H9 (cell line): Measurements from ENCODE around the gene ITGA8. TPM values are rescaled to one million over a fixed set of nuclear protein-coding genes. Genes with fewer than 3 reads are reported as not detected.

ENCODE experiments used
- DNase-seq: peaks from one replicate; pipeline ENCODE4 v3.0.0-alpha.2; 2017
- H2AFZ ChIP-seq: one replicate; pipeline ENCODE4 v1.6.1; 2013; ENCODE audit warnings: mild to moderate bottlenecking, low read length, control low read depth, moderate library complexity
- H2AK5ac ChIP-seq: 2 replicates; pipeline ENCODE4 v1.6.1; 2013; ENCODE audit warnings: low read length, control low read depth, mixed read lengths; ENCODE audit not compliant: insufficient read length
- H2BK120ac ChIP-seq: one replicate; pipeline ENCODE4 v1.6.1; 2013; ENCODE audit warnings: low read depth, mild to moderate bottlenecking, low read length, control low read depth, inconsistent platforms; ENCODE audit not compliant: poor library complexity, severe bottlenecking
- H2BK12ac ChIP-seq: 2 replicates; pipeline ENCODE4 v1.6.1; 2013; ENCODE audit warnings: low read length, control low read depth, mixed read lengths, low read depth; ENCODE audit not compliant: insufficient read length
- H2BK15ac ChIP-seq: 2 replicates; pipeline ENCODE4 v1.6.1; 2013; ENCODE audit warnings: low read depth, low read length, control low read depth
- H2BK20ac ChIP-seq: one replicate; pipeline ENCODE4 v1.6.1; 2013; ENCODE audit warnings: low read depth, mild to moderate bottlenecking, low read length, control low read depth, inconsistent platforms; ENCODE audit not compliant: poor library complexity, severe bottlenecking
- H2BK5ac ChIP-seq: 2 replicates; pipeline ENCODE4 v1.6.1; 2013; ENCODE audit warnings: low read length, control low read depth, mixed read lengths; ENCODE audit not compliant: insufficient read length
- H3K14ac ChIP-seq: 2 replicates; pipeline ENCODE4 v1.6.1; 2013; ENCODE audit warnings: low read length, control low read depth; ENCODE audit not compliant: insufficient read depth
- H3K18ac ChIP-seq: 2 replicates; pipeline ENCODE4 v1.6.1; 2013; ENCODE audit warnings: low read depth, mild to moderate bottlenecking, mixed read lengths, low read length, control low read depth; ENCODE audit not compliant: insufficient read length
- H3K23ac ChIP-seq: 2 replicates; pipeline ENCODE4 v1.6.1; 2013; ENCODE audit warnings: low read length, control low read depth, mixed read lengths, low read depth; ENCODE audit not compliant: insufficient read length
- H3K23me2 ChIP-seq: 2 replicates; pipeline ENCODE4 v1.6.1; 2013; ENCODE audit warnings: low read depth, mild to moderate bottlenecking, mixed read lengths, low read length, control low read depth; ENCODE audit not compliant: insufficient read length, poor library complexity, severe bottlenecking
- H3K27ac ChIP-seq: 2 replicates; pipeline ENCODE4 v1.5.1; 2013; ENCODE audit warnings: low read length, control low read depth, mixed read lengths, low read depth; ENCODE audit not compliant: insufficient read length
- H3K27me3 ChIP-seq: 2 replicates; pipeline ENCODE4 v1.6.1; 2013; ENCODE audit warnings: low read length, control low read depth, inconsistent platforms; ENCODE audit not compliant: insufficient read depth
- H3K4ac ChIP-seq: 2 replicates; pipeline ENCODE4 v1.6.1; 2013; ENCODE audit warnings: low read depth, mild to moderate bottlenecking, control low read depth, inconsistent platforms, low read length, moderate library complexity
- H3K4me1 ChIP-seq: 2 replicates; pipeline ENCODE4 v1.6.1; 2013; ENCODE audit warnings: low read length, control low read depth, inconsistent platforms; ENCODE audit not compliant: insufficient read depth
- H3K4me2 ChIP-seq: 2 replicates; pipeline ENCODE4 v1.6.1; 2013; ENCODE audit warnings: low read length, control low read depth, mixed read lengths; ENCODE audit not compliant: insufficient read length, insufficient read depth
- H3K56ac ChIP-seq: 2 replicates; pipeline ENCODE4 v1.6.1; 2013; ENCODE audit warnings: low read depth, mild to moderate bottlenecking, mixed read lengths, low read length, control low read depth; ENCODE audit not compliant: insufficient read length
- H3K79me1 ChIP-seq: 2 replicates; pipeline ENCODE4 v1.6.1; 2013; ENCODE audit warnings: low read depth, mild to moderate bottlenecking, moderate library complexity, low read length, control low read depth, inconsistent platforms; ENCODE audit not compliant: insufficient read depth, poor library complexity, severe bottlenecking
- H3K79me2 ChIP-seq: 2 replicates; pipeline ENCODE4 v1.6.1; 2013; ENCODE audit warnings: low read length, control low read depth, inconsistent platforms; ENCODE audit not compliant: insufficient read depth
- H3K9ac ChIP-seq: 2 replicates; pipeline ENCODE4 v1.6.1; 2013; ENCODE audit warnings: low read length, control low read depth, mixed read lengths; ENCODE audit not compliant: insufficient read length; ENCODE audit errors: extremely low read depth
- H3K9me3 ChIP-seq: one replicate; pipeline ENCODE4 v1.6.1; 2013; ENCODE audit warnings: low read depth, low read length, inconsistent platforms; ENCODE audit not compliant: control insufficient read depth
- H3T11ph ChIP-seq: one replicate; pipeline ENCODE4 v1.6.1; 2013; ENCODE audit warnings: mild to moderate bottlenecking, low read length, control low read depth, inconsistent platforms
- H4K20me1 ChIP-seq: one replicate; pipeline ENCODE4 v1.6.1; 2013; ENCODE audit not compliant: control insufficient read depth, insufficient read length, insufficient read depth
- H4K5ac ChIP-seq: 2 replicates; pipeline ENCODE4 v1.6.1; 2013; ENCODE audit warnings: low read depth, mild to moderate bottlenecking, mixed read lengths, low read length, control low read depth; ENCODE audit not compliant: insufficient read length
- H4K8ac ChIP-seq: replicated peaks from 2 replicates; pipeline ENCODE4 v1.6.1; 2013; ENCODE audit warnings: low read length, control low read depth, mixed read lengths, low read depth; ENCODE audit not compliant: insufficient read length
- H4K91ac ChIP-seq: 2 replicates; pipeline ENCODE4 v1.6.1; 2013; ENCODE audit warnings: low read depth, mild to moderate bottlenecking, moderate library complexity, mixed read lengths, low read length, control low read depth; ENCODE audit not compliant: insufficient read length
- H3K27ac Mint-ChIP-seq, 3 experiments: 2 replicates in 2 of 3; 3 replicates in 1 of 3; pipeline ENCODE4 v1.8.0; 2020 to 2021; ENCODE audit warnings: mixed read lengths in 3 of 3, mild to moderate bottlenecking in 1 of 3, moderate library complexity in 1 of 3
- H3K27me3 Mint-ChIP-seq: 2 replicates; pipeline ENCODE4 v1.8.0; 2021; ENCODE audit warnings: low read depth, mild to moderate bottlenecking, moderate library complexity, mixed read lengths
- H3K36me3 Mint-ChIP-seq, 3 experiments: 2 replicates in 2 of 3; 3 replicates in 1 of 3; pipeline ENCODE4 v1.8.0; 2020 to 2021; ENCODE audit warnings: low read depth in 3 of 3, mixed read lengths in 3 of 3; ENCODE audit not compliant: insufficient read depth in 1 of 3
- H3K4me1 Mint-ChIP-seq, 2 experiments: 2 replicates each; pipeline ENCODE4 v1.8.0; 2020; ENCODE audit warnings: mixed read lengths in 2 of 2
- H3K4me3 Mint-ChIP-seq, 2 experiments: 2 replicates in 1 of 2; 3 replicates in 1 of 2; pipeline ENCODE4 v1.8.0; 2020 to 2021; ENCODE audit warnings: mild to moderate bottlenecking in 2 of 2, mixed read lengths in 2 of 2, moderate library complexity in 1 of 2
- H3K9me3 Mint-ChIP-seq, 2 experiments: 2 replicates in 1 of 2; 3 replicates in 1 of 2; pipeline ENCODE4 v1.8.0; 2020; ENCODE audit warnings: mild to moderate bottlenecking in 2 of 2, mixed read lengths in 2 of 2, moderate library complexity in 1 of 2
- CTCF ChIP-seq: fragments of 200-600 bp; sonication (generic); conservative IDR thresholded peaks from 3 replicates; pipeline ENCODE4 v1.8.0; 2021; ENCODE audit warnings: antibody characterized with exemption, mild to moderate bottlenecking
- WGBS: extraction: QIAGEN DNeasy Blood & Tissue Kit; methylation state at CpG from one replicate; pipeline ENCODE4 v1.1.7; 2013; ENCODE audit warnings: missing lambda C conversion rate, low lambda C conversion rate, mixed read lengths; ENCODE audit not compliant: insufficient read length; ENCODE audit errors: extremely low coverage; 5-methylcytosine and 5-hydroxymethylcytosine counted together
- total RNA-seq: library from RNA; stranded (reverse); gene quantifications from 2 replicates; pipeline ENCODE4 v1.2.1, GENCODE V29; 2021

The ITGA8 gene
- total RNA-seq, 1 experiment from 2014 or later = not detected

GRCh38 chr10:15545884-15546283, 173.8 kb downstream of the ITGA8 start:
- Histone ChIP-seq H3K79me1 (no peaks in the 10 kb centered on the region), H3K27ac (no peak overlapping the region), H3K4me2 (no peak overlapping the region), H2BK120ac (no peak overlapping the region), H4K5ac (no peak overlapping the region), H3K23me2 (no peaks in the 10 kb centered on the region), H3K23ac (no peak overlapping the region), H3K9me3 (no peaks in the 10 kb centered on the region), H3K79me2 (no peaks in the 10 kb centered on the region), H3K9ac (no peak overlapping the region), H3K27me3 (no peaks in the 10 kb centered on the region), H4K20me1 (no peaks in the 10 kb centered on the region), H3K4ac (no peak overlapping the region), H3K56ac (no peak overlapping the region), H2AK5ac (no peak overlapping the region), H3K14ac (no peak overlapping the region), H2BK20ac (no peak overlapping the region), H4K8ac (no peak overlapping the region), H3K18ac (no peak overlapping the region), H2AFZ (no peak overlapping the region), H3K4me1 (no peaks in the 10 kb centered on the region), H2BK12ac (no peak overlapping the region), H4K91ac (no peak overlapping the region), H2BK5ac (no peak overlapping the region), H2BK15ac (no peak overlapping the region), H3T11ph (no peak overlapping the region)
- H3K4me3 Mint-ChIP-seq = no peak overlapping the region
- no peaks in the 10 kb centered on the region; a peak in 1 of 7 replicates for H3K36me3 Mint-ChIP-seq
- TF ChIP-seq CTCF = no peak
- H3K27me3 Mint-ChIP-seq = peaks cover 11% of the 10 kb centered on the region
- H3K27ac Mint-ChIP-seq = no peak overlapping the region
- no peaks in the 10 kb centered on the region for H3K4me1 Mint-ChIP-seq
- WGBS = no CpG with 5 or more reads among the region's 4 CpGs
- no peak for DNase-seq
- peaks cover 0 to 4% of the 10 kb centered on the region in 2 experiments; a peak in 1 of 5 replicates for H3K9me3 Mint-ChIP-seq
